HG02588 (cell line): ENCODE results near the gene NFASC.

ENCODE experiments used
- ATAC-seq: cut with Tn5 transposase; IDR thresholded peaks from one replicate; pipeline ENCODE4 v1.9.1; 2021; ENCODE audit warnings: mild to moderate bottlenecking, moderate library complexity; ENCODE audit not compliant: unreplicated experiment

NFASC gene

DNA sequence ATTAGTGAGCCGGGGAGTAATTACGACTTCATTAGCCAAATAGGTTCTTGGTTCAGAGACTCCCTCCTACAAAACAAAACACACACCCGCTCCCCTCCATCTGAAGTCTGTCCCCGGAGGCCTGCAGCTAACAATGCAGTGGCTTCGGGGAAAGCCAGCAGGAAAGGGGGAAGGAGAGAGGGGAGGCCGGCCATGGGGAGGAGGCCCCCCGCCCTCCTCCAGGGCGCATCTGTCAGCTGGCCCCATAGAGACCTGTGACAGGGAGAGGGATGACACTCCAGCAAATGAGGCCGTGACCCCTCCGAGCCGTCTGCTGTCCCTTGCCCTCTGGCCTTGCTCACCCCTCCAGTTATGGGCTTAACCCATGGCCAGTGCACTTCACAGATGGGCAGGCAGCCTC is 160.2 kb downstream of the NFASC start:
- no peak for ATAC-seq

DNA sequence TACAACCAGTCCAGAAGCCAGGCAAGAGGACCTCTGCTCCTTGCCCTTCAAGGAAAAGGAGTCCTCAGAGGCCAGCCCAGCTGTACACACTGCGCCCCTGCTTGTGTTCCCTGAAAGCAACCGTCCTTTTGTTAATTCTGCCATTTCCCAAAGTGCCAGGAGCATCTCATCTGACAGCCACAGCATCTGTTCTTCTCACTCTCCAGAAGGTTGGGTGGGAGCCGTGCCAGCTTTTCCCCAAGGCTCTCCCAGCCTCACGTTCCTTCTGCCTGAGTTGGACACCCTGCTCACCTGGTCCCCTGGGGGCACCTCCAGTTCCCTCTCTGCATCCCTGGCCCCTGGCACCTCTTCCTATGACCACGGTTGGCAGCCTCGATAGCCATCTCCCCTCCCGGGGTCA is 161.8 kb downstream of the NFASC start:
- no peak for ATAC-seq

DNA sequence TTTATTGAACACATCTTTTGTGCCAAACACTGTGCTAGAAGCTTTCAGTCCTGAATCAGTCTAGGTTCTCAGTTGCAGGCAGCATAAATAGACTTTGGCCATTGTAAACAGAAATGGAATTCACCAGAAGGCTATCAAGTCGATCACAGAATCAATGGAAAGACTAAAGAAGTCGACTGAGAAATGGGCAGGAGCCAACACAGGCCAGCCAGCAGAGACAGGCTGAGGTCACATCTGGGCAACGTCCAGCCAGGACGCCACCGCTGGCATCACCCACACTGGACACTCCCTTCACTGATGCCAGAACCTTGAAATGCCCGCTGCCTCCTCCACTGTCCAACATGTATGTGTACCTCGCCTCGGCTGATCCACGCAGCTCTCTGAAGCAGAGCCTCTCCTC is 166.9 kb downstream of the NFASC start:
- ATAC-seq: no peak

DNA sequence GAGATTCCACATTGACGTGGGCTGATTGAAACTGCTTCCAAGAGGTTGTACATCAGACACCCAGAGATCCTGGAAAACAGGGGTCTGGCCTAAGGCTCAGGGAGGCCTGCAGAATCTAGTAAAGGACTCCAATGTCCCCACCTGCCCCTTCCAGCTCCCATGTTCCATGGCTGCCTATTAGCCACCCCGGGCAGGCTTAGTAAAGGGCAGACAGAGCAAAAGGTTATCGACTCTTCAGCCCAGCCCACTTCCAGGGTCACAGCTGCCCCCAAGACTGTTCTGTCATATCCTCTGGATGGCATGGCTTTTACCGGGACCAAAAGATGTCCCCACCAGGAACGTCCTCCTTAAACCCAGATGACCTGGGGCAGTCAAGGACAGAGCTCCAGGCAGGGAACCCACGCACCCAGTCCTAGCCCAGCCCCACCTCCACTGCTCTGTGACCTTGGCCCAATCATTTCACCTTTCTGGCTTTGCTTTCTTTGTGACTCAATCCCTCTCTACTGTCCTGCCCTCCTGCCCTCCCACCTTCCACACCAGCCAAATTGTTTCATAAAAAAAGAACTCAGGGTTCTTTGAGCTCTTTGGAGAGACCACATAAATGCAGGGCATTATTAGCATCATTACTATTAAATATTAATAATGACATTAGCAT is 167.6 kb downstream of the NFASC start:
- no peak for ATAC-seq

DNA sequence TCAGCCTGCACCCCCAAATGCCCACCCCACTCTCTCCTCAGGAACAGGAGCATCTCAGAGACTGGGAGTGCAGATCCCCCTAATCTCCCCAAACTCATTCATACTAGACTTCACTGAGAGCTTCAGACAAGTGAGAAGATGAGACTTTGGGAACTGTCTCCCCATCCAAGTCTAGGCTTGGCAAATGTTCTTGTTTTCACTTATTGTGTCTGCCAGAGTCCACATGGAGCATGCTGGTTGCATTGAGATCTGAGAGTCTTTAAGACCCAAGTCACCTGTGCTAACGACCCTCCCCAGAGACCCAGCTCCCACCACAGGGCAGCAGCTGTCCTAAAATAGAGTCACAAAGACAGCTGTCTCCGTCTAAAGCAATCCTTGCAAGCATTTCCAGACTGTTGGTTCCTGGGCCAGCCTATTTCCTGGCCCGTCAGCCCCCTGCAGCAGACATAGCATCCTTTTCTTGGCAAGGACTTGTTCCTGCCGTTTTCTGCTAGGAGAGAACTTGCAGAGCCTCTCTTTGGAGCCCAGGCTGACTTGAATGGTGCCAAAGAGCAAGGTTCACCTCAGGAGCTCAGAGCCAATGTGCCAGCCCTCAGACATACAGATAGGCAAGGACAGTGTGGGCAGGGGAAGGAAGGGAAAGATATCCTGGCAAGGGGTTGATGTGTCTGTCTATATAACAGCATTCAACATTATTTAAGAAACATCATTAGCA is 170.5 kb downstream of the NFASC start:
- ATAC-seq: no peak

DNA sequence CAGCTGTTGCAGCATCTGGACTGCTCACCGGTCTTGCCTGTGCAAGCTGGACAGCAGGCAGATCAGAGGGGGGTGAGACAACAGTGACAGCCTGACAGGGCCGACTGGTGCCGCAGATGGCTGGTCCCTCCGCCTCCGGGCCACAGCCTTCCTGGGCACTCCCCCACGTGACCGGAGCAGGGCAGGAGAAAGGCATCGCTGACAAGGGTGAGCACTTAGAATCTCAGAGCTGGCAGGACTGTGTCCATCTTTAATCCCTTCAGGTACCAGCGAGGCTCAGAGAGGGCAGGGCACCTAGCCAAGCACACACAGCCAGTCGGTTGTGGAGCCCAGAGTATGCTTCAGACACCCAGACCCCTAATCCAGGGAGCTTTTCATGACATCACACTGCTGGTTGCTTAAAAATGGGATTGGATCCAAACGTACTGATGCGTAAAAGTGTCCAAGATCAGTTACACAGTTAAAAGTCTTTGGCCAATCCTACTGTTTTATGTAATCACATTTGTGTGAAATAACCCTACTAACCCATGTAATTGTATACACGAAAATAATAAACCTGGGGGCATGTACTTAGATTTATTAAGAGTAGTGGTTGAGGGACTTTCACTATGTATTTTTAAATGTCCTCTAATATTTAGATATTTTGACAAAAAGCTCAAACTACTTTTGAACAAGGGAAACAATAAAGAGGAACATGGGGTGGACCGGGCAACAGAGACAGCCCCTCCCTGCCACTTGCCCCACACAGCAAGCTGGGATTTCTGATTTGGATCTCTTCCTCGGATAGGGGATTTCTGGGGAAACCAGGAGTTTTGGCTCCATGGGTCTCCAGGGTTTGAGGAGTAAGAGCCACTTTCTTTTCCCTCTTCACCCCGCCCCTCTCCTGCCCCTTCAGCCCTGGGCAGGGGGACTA is 171.6 kb downstream of the NFASC start:
- ATAC-seq: no peak

DNA sequence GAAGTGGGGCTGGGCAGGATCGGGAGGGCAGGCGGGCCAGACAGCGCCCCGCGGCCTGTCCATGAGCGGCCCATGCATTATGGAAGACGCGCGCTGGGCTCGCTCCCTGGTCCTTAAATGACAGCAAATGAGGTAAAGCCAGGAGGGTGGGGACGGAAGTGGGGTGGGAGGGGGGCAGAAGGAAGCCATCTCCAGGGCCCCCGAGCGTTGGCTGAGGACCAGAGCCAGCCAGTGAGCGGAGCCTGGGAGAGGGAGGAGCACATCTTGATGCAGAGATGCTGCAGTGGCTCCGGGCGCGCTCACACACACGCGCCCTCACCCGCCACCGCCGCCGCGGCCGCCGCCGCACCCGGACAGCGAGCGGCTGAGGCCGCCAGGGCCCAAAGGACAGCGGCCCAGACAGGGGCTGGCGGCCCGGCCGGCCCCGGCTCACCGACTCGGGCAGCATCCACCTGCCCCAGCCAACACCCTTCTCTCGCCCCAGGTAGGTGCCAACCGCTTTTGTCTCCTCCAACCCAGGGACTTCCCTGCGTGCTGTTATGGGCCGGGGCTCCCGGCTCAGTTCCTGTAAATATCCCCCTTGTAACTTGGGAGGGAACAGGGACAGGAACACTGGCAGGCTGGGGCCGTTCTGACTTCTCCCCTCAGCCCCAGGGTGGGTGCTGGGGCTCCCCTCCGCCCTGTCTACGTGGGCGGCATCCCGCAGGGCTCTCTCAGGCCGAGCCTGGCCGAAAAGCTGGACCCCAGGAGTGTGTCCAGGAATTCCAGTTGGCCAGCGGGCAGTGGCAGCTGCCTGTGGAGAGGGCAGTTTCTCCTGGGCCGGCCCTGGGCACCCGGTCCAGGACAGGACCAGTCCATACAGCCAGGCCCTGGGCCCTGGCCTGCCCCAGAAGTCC is 172.5 kb downstream of the NFASC start, which contains the start of gene CNTN2:
CNTN2 (plus strand) TSS at position 302 of the 896 bp plus-strand sequence. CDS start 9,974 bp downstream, outside the sequence.
- no peak for ATAC-seq

DNA sequence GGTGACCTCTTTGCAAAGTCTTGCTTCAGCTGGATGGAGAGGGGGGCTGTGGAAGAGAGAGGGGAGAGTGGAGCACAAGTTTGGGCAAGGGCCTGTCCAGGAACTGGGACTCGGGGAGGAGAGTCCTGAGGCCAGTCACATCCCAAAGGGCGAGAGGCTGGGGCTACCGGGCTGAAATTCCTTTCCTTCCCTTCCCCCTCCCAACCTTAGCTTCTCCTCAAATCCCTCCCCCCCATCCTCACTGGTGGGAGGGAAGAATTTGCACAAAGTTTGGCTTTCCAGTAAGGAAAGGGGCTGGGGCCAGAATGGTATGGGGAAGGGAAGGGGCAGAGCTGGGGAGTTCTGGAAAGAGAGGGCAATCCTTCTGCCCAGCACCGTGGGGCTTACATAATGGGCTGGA is 173.2 kb downstream of the NFASC start:
- ATAC-seq: no peak

DNA sequence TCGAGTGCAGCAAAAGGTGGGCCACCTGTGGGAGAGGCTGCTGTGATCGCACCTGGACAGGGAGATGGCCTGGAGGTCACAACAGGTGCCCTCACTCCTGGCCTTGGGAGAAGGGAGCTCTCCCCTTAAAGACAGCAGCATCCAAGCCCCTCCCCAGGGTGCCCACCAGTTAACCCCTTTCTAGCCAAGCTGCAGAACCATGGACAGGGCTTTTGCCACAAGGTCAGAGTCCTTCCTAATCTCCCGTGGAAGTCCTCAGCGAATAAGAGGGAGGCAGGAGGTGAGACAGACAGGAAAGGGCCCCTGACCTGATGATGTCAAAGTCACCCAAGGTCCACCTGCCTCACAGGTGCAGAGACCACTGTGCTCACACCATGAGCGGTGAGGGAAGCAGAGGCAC is 174.1 kb downstream of the NFASC start:
- ATAC-seq: no peak

DNA sequence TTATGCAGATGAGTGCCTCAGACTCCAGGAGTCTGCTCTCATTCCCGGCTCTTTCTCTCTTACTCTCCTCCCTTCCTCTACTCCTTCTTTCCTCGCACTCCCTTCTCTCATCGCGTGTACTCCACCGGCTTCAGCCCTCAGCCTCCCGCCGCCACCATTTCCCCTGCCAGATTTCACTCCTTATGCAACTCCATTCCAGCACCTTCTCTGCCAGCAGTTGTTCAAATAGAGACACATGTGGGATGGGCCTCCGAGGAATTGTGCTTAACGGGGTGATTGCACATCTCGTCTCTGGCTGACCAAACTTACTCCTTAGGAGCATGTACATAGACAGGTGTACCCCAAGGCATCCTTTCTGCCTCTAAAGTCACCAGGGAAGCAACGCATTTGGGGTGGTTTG is 174.5 kb downstream of the NFASC start:
- no peak for ATAC-seq

DNA sequence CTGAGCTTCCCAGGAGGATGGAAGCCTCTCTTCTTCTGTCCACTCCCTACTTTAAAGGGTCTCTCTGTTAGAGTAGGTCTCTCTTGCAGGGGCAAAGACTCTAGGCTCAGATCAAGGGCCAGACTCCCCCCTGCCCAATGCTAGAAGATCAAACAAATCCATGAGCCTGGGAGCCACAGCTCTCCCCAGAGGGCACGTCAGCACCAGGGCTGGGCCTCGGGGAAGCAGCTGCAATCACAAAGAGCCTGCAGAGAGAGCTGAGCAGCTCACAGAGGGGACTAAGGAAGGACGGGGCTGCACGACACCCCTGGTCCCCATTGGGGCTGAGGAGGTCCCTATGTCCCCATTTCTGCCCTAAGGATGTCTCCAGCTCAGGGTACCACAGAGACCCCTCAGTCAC is 176.2 kb downstream of the NFASC start:
- ATAC-seq: no peak

DNA sequence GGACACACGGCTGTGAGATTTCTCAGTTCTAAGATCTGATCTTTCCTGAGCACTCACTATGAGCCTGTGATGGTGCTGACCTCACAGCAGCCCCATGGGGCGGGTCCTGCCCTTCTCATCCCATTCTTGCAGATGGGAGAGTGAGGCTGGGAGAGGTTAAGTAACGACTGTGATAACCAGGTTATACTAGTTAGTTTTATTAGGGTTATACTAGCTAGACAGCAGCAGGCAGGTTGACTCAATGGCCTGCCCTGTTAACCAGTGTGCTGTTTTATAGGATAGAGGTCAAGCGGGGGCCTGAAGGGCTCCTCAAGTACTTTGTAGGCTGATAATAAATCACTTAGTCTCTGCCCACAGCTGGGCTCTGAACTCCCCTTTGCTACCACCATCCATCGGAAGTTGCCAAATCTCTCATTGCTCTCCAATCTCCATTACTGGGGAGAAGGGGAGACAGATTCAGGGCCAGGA is 177.1 kb downstream of the NFASC start:
- ATAC-seq: no peak

DNA sequence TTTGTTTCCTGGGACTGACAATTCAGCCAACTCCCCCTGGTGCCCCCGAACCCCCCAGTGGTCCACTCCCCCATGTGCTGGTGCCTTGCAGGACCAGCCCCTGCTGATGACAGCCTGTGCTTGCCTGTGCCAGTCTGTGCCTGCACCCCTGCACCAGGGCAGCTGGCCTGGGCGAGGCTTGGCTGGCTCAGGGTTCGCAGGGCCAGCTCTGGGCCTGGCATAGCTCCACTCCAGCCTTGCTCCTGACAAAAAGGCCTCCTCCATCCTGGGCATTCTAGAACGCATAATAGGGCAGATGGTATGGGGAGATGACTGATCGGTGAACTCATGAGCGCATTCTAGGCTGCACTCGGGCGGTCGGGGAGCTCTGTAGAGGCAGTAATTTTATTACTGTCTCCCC is 177.7 kb downstream of the NFASC start:
- no peak for ATAC-seq

DNA sequence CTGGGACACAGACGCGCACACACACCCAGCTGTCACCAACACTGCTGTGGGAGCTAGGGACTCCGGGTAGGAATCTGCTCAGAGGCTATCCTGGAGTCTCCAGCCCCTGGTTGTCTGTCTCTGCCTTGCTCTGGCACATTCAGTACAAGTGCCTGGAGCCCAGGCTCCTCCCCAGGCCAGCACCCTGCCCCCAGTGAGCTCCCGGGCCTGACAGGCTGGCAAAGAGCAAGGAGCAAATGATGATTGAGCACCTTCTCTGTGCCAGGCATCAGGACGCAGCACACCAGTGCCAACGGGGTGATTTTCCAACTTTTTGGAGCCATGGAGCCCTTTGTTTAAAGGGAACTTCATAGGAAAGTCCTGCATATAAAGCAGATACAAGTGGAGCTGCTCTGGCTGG is 178.8 kb downstream of the NFASC start:
- no peak for ATAC-seq

DNA sequence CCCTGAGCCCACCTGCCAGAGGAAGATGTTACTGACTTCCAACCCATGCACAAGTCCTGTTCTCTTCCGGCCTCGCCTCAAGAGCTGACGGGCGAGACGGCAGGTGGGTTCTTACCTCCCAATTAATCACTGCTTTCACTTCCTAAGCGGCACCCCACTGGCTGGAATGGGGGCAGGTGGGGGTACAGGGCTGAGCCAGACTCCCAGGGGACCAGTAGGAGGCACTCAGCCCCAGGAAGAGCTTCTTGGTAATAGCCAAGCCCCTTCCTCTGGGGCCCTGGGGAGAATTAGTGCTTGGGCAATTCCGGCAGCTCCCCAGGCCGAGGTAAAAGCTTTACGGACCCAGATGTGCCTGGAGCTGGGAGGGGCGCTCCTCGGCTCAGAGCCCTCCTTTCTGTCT is 182.0 kb downstream of the NFASC start:
- no peak for ATAC-seq

DNA sequence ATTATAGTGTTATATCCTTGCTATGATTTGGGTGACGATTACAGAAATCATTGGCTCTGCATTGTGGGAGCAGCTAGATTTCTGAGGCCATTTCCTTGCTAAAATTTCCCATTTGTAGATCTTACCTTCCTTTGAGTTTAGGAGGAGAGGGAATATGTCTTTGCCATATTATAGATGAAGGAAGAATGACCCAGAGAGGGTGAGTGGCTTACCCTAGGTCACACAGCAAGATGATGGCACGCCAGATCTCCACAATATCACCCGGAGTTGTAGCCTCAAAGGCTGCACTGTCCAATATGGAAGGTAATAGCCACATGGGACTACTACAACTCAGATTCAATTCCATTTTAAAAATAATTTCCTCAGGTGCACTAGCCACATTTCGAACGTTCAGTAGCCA is 182.6 kb downstream of the NFASC start:
- no peak for ATAC-seq

DNA sequence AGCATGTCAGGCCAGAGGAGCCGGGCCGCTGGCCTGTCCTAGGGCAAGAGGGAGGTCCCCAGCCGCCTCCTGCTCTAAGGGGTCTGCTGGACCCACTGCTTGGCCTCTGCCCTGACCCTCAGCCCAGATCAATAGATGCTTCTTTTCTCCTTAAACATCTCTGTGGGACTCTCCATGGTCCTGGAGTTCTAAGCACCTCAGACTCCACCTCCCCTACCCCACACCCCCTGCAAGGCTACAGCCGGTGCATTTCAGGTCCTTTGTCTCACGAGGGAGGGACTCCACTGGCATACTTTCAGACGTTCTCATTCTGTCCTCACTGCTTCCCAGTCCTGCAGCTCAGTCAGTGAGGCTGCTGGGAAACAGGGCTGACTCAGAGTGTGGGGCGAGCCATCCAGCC is 183.4 kb downstream of the NFASC start:
- no peak for ATAC-seq

DNA sequence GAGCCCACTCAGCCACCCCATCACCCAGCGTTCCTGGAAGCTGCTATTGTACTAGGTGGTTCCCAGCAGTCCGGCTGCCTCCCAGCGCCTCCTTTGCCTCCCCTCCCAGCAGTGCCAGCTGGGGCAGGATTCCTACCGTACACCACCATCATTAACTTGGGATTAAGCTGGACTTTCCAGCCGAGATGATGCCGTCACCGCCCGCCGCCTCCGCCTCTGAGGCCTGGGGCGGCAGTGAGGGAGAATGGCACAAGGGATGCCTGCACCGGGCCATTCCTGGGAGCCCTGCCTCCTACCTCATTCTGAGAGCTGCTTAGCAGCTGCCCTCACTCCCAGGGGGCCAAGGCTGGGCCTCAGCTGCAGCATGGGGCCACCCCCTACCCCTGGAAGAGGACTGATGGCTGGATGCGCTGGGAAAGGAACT is 185.5 kb downstream of the NFASC start:
- no peak for ATAC-seq

DNA sequence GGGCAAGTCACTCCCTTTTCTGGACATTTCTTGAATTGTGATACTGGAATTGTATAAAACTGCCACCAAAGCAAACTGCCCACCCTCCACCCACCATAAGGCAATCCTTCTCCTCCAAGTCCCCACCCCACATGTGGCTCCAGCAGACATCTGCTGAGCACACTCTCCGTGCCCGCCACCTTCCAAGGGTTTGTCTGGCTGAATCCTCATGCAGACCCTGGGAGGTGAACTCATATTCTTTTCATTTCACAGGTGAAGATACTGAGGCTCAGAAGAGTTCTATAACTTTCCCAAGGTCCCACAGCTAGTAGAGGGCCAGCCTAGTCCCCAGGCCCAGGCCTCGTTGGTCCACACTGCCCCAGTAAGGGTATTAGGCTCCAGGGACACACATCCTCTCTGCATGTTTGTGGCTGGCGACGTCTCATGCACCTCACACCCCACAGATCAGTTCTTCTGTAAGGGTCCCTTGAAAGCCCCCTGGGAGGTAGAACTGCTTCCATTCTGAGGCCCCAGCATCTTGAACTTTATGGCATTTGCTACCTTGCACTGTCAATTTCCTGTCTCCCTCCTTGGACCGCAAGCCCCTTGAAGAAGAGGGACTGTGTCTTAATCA is 186.4 kb downstream of the NFASC start:
- no peak for ATAC-seq
